Measurements from ENCODE around the gene MAGED1.

The MAGED1 gene

DNA sequence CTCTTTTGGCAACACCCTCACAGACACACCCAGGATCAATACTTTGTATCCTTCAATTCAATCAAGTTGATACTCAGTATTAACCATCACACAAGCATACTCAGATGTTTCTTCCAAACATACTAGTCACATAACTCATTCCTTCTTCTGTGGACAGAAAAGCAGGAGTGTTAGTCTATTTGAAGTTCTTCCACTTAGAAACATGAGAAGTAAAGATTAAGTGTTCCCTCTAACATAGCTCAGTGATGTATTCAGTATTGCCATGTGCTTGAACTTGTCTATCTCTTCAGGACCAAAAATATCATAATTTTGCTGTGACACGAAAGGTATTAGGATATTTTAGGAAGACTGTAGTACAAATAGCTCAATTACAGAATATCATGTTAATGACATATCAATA, 25.8 kb upstream of the MAGED1 start:
- Histone ChIP-seq H3K9ac (ENCODE audit: low read depth, low read length) (no peak overlapping the region), H3K36me3 (ENCODE audit: insufficient read depth, low read depth, low read length) (no peaks in the 10 kb centered on the region), H3K4me1 (ENCODE audit: insufficient read depth, low read length) (no peaks in the 10 kb centered on the region), H3K4me3 (ENCODE audit: low read length) (no peak overlapping the region), H3K27me3 (ENCODE audit: insufficient read depth, low read length) (no peaks in the 10 kb centered on the region), H3K27ac (ENCODE audit: low read length) (no peak overlapping the region), H3K9me3 (ENCODE audit: insufficient read depth, low read depth, low read length) (no peaks in the 10 kb centered on the region)

DNA sequence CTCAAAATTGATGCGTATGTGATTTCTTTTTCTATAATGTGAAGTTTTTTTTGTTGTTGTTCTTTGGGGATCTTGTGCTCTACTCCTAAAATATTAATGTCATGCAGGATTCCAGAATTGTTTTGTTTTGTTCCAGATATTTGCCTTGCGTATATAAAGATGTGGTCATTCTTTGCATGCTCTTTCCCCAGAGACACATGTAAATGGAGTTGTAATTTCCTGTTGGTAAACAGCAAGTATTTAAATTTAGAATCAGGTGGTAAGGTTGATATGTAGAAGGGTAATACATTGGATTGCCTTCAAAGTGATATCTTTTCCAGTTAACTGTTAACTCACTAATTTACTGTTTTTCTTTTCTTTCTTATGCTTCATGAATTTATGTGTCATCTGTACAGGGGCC, 23.1 kb upstream of the MAGED1 start:
- Histone ChIP-seq H3K4me3 (ENCODE audit: low read length) (no peak overlapping the region), H3K9me3 (ENCODE audit: insufficient read depth, low read depth, low read length) (no peaks in the 10 kb centered on the region), H3K9ac (ENCODE audit: low read depth, low read length) (no peak overlapping the region), H3K4me1 (ENCODE audit: insufficient read depth, low read length) (no peaks in the 10 kb centered on the region), H3K36me3 (ENCODE audit: insufficient read depth, low read depth, low read length) (no peaks in the 10 kb centered on the region), H3K27me3 (ENCODE audit: insufficient read depth, low read length) (no peaks in the 10 kb centered on the region), H3K27ac (ENCODE audit: low read length) (no peak overlapping the region)

DNA sequence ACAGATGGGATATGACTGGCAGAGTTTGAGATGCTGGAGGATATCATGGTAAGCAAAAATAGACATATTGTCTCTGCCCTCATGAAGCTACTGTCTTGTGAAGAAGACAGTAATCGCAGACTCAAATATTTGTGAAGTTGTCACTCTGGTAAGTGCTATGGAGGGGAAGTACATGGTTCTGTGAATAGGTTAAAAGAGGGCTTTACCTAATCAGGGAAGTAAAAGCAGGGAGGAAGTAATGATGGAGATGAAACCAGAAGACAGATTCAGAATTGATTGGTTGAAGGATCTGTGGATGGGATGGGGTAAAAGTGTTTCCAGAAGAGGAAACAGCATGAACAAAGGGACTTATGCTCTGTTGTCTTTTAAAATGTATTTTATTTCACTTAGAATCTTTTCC, 19.3 kb upstream of the MAGED1 start:
- Histone ChIP-seq H3K9ac (ENCODE audit: low read depth, low read length) (no peak overlapping the region), H3K36me3 (ENCODE audit: insufficient read depth, low read depth, low read length) (no peaks in the 10 kb centered on the region), H3K27ac (ENCODE audit: low read length) (no peak overlapping the region), H3K4me1 (ENCODE audit: insufficient read depth, low read length) (no peaks in the 10 kb centered on the region), H3K27me3 (ENCODE audit: insufficient read depth, low read length) (no peaks in the 10 kb centered on the region), H3K4me3 (ENCODE audit: low read length) (no peak overlapping the region), H3K9me3 (ENCODE audit: insufficient read depth, low read depth, low read length) (no peaks in the 10 kb centered on the region)

DNA sequence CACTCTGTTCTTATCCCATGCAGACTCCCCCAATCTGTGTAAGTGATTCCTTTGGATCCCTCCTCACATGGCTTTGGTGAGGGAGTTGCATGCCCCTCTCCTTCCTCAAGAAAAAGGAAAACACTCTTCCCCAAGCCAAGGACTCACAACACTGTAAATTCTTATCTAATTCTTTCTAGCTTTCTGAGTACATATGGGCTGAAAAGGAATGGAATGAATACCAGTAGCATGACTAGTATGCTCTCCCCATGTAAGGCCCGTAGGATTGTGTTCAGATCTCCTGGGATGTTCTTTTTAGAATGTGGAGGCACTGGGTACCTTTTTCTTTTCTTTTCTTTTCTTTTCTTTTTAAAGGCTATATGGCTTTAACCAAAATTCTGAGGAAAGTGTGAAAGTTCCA, 17.0 kb upstream of the MAGED1 start:
- H3K4me1 ChIP-seq (ENCODE audit: insufficient read depth, low read length), result no peaks in the 10 kb centered on the region
- H3K9ac ChIP-seq (ENCODE audit: low read depth, low read length), result no peak overlapping the region
- H3K4me3 ChIP-seq (ENCODE audit: low read length), result no peak overlapping the region
- no peaks in the 10 kb centered on the region for H3K36me3 ChIP-seq (ENCODE audit: insufficient read depth, low read depth, low read length)
- H3K9me3 ChIP-seq (ENCODE audit: insufficient read depth, low read depth, low read length), result no peaks in the 10 kb centered on the region
- H3K27me3 ChIP-seq (ENCODE audit: insufficient read depth, low read length), result no peaks in the 10 kb centered on the region
- H3K27ac ChIP-seq (ENCODE audit: low read length), result no peak overlapping the region

DNA sequence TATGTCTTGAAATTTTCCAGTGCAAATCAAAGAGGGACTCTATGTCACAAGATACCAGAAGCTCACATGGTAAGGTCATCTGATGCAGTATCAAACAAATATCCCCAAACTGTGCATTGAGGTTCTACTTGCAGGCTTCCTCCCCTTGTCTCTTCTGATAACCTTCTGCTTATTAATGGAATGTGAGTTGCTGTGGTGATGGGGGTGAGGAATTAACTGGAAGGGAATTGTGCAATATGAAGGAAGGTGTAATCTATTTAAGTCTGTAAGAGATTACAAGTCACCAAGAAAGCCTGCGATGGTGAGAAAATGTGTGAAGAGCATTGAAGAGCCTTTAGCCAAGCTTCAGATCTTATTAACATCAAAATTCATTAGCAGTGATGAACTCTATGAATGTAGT, 15.4 kb upstream of the MAGED1 start:
- Histone ChIP-seq H3K9ac (ENCODE audit: low read depth, low read length) (no peak overlapping the region), H3K4me3 (ENCODE audit: low read length) (no peak overlapping the region), H3K27ac (ENCODE audit: low read length) (no peak overlapping the region), H3K27me3 (ENCODE audit: insufficient read depth, low read length) (no peaks in the 10 kb centered on the region), H3K36me3 (ENCODE audit: insufficient read depth, low read depth, low read length) (no peaks in the 10 kb centered on the region), H3K4me1 (ENCODE audit: insufficient read depth, low read length) (no peaks in the 10 kb centered on the region), H3K9me3 (ENCODE audit: insufficient read depth, low read depth, low read length) (no peaks in the 10 kb centered on the region)

DNA sequence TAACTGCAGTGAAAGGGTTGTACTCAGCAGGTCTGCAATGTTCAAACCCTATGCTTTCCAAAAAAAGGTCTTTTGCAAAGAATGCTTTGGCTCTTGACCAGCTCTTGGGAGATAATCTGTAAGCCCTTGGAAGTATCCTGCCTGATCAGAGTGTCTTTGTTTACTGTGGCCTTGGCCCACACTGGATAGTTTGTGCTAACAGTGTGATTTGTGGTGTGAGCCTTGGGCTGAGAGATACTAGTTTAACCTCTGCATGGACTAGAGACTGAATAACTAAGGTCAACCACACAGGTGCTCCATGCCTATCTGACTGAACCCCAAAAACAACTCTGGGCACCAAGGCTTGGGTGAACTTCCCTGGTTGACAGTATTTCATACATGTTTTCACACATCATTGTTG, 3.6 kb upstream of the MAGED1 start:
- no peaks in the 10 kb centered on the region for H3K9me3 ChIP-seq (ENCODE audit: insufficient read depth, low read depth, low read length)
- no peak overlapping the region for H3K9ac ChIP-seq (ENCODE audit: low read depth, low read length)
- no peak overlapping the region for H3K4me3 ChIP-seq (ENCODE audit: low read length)
- H3K4me1 ChIP-seq (ENCODE audit: insufficient read depth, low read length), result no peaks in the 10 kb centered on the region; the same call in 1 of the 2 replicates
- no peaks in the 10 kb centered on the region for H3K36me3 ChIP-seq (ENCODE audit: insufficient read depth, low read depth, low read length)
- no peaks in the 10 kb centered on the region for H3K27me3 ChIP-seq (ENCODE audit: insufficient read depth, low read length)
- H3K27ac ChIP-seq (ENCODE audit: low read length), result no peak overlapping the region

DNA sequence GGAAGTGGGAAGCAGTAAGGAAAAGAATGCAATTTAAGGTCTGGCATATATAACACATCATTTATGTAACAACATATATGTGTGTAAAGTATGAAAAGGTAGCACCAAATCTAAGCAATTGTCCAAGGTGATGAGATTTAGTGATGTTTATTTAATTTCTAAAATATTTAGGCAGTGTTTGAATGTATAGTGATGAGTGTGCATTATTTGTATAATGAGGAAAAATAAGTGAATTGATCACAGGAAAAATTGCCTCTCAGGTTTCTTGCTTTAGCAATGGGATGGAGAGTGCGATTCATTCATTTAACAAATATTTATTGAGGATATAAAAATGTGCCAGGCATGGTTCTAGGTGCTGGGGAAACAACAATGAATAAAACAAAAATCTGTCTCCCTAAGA, 2.2 kb upstream of the MAGED1 start:
- H3K4me1 ChIP-seq (ENCODE audit: insufficient read depth, low read length), result no peaks in the 10 kb centered on the region; the same call in 1 of the 2 replicates
- no peaks in the 10 kb centered on the region for H3K27me3 ChIP-seq (ENCODE audit: insufficient read depth, low read length)
- no peak overlapping the region for H3K4me3 ChIP-seq (ENCODE audit: low read length)
- peaks cover 12% of the 10 kb centered on the region for H3K36me3 ChIP-seq (ENCODE audit: insufficient read depth, low read depth, low read length)
- no peaks in the 10 kb centered on the region for H3K9me3 ChIP-seq (ENCODE audit: insufficient read depth, low read depth, low read length)
- no peak overlapping the region for H3K9ac ChIP-seq (ENCODE audit: low read depth, low read length)
- H3K27ac ChIP-seq (ENCODE audit: low read length), result no peak overlapping the region

DNA sequence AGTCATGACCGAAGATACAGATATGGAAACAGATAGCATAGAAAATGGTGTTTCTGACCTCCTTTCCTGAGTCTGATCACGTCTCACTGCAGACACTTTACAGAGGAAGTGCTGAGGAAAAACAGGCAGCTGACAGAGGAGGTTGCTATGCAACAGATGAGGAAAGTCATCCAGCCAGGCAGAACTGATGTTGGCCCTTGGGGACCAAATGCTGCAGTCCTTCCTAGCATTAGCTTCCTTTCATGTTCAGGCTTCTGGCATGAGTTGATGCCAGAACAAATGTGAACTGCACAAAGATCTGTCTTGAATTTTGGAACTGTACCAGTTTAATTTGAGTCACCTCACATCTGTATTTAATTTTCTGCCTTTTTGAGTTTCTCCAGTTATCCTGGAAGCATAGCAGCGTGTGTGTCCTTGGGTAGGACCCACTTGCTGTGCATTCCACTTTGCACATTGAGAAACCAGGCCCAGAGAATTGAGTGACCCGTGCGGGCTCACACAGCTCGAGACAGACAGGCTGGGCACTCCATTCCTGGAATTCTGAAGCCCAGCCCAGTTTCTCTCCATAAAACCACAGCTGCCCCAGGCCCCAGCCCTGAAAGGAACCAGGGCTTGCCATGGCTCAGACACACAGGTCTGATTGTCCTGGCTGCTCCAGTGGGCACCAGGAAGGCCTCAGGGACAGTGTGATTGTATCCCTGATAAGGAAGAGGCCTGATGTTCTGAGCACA, 1.4 kb upstream of the MAGED1 start:
- no peaks in the 10 kb centered on the region; the same call in 1 of the 2 replicates for H3K4me1 ChIP-seq (ENCODE audit: insufficient read depth, low read length)
- no peaks in the 10 kb centered on the region for H3K27me3 ChIP-seq (ENCODE audit: insufficient read depth, low read length)
- no peak overlapping the region for H3K9ac ChIP-seq (ENCODE audit: low read depth, low read length)
- H3K36me3 ChIP-seq (ENCODE audit: insufficient read depth, low read depth, low read length), result peaks cover 20% of the 10 kb centered on the region
- H3K9me3 ChIP-seq (ENCODE audit: insufficient read depth, low read depth, low read length), result no peaks in the 10 kb centered on the region
- H3K27ac ChIP-seq (ENCODE audit: low read length), result no peak overlapping the region
- no peak overlapping the region for H3K4me3 ChIP-seq (ENCODE audit: low read length)

DNA sequence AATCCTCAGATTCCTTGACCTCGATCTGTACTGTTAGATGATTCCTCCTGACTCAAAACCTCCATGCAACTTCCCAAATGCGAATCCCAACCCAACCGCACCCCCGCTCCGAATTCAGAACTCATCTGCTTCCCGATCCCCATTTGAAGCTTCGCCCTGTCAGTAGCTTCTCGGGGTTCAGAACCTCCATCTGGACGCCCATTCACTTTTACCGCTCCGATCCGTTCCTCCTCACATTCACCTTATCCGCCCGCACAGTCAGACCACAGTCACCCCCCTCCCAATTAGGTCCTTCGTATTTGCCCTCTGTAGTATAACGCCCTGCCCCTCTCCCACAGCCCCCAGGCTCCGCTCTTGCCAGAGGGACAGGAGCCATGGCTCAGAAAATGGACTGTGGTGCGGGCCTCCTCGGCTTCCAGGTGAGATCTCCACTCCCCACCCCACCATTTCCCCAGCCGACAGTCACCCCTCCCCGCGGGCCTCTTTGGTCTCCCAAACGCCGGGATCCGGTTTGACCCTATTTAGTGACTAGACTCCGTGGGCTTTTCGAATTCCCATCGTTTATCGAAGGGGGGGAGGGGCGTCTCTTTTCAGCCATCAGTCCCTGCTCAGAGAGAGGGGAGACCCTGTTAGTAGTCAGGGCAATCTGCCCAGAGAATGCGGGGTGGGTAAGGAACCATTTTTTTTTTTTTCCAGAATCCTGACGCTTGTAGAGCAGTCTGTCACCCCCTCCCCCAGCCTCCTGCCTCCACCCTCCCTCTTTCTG, 691 bp downstream of the MAGED1 start:
- Histone ChIP-seq H3K4me1 (ENCODE audit: insufficient read depth, low read length) (no peaks in the 10 kb centered on the region; the same call in 1 of the 2 replicates), H3K9ac (ENCODE audit: low read depth, low read length) (peak overlapping the region; percentile 94)

DNA sequence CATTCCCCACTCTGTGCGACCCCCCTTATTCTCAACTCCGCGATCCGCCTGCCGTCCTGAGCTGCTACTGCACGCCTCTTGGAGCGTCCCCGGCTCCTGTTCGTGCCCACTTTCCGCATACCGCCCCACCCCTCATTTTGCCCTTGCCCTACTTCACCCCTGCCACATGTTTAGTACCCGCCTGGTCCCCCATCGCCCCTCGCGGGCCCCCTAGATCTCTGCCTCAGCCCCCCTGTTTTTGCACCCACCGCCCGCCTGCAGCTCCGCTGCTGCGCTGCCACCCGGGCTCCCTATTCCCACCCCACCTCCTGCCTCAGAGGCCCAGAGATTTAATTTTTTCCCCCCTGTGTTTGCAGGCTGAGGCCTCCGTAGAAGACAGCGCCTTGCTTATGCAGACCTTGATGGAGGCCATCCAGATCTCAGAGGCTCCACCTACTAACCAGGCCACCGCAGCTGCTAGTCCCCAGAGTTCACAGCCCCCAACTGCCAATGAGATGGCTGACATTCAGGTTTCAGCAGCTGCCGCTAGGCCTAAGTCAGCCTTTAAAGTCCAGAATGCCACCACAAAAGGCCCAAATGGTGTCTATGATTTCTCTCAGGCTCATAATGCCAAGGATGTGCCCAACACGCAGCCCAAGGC, 1.4 kb downstream of the MAGED1 start:
- Histone ChIP-seq H3K4me1 (ENCODE audit: insufficient read depth, low read length) (no peaks in the 10 kb centered on the region; the same call in 1 of the 2 replicates), H3K9me3 (ENCODE audit: insufficient read depth, low read depth, low read length) (no peaks in the 10 kb centered on the region), H3K4me3 (ENCODE audit: low read length) (peak overlapping the region; percentile 91), H3K36me3 (ENCODE audit: insufficient read depth, low read depth, low read length) (peaks cover 46% of the 10 kb centered on the region), H3K27ac (ENCODE audit: low read length) (no peak overlapping the region), H3K9ac (ENCODE audit: low read depth, low read length) (peak overlapping the region; percentile 94), H3K27me3 (ENCODE audit: insufficient read depth, low read length) (no peaks in the 10 kb centered on the region)

More for the DNA sequence above, 691 bp downstream of the MAGED1 start:
- Histone ChIP-seq H3K36me3 (ENCODE audit: insufficient read depth, low read depth, low read length) (peaks cover 39% of the 10 kb centered on the region), H3K27ac (ENCODE audit: low read length) (no peak overlapping the region), H3K4me3 (ENCODE audit: low read length) (peak overlapping the region; percentile 91), H3K27me3 (ENCODE audit: insufficient read depth, low read length) (no peaks in the 10 kb centered on the region), H3K9me3 (ENCODE audit: insufficient read depth, low read depth, low read length) (no peaks in the 10 kb centered on the region)

DNA sequence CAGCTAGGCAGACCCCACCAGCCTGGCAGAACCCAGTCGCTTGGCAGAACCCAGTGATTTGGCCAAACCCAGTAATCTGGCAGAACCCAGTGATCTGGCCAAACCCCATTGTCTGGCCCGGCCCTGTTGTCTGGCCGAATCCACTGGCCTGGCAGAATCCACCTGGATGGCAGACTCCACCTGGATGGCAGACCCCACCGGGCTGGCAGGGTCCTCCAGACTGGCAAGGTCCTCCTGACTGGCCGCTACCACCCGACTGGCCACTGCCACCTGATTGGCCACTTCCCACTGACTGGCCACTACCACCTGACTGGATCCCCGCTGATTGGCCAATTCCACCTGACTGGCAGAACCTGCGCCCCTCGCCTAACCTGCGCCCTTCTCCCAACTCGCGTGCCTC, 3.2 kb downstream of the MAGED1 start:
- no peak overlapping the region for H3K27ac ChIP-seq (ENCODE audit: low read length)
- H3K9ac ChIP-seq (ENCODE audit: low read depth, low read length), result no peak overlapping the region
- H3K4me3 ChIP-seq (ENCODE audit: low read length), result no peak overlapping the region
- no peaks in the 10 kb centered on the region; the same call in 1 of the 2 replicates for H3K4me1 ChIP-seq (ENCODE audit: insufficient read depth, low read length)
- no peaks in the 10 kb centered on the region for H3K27me3 ChIP-seq (ENCODE audit: insufficient read depth, low read length)
- H3K36me3 ChIP-seq (ENCODE audit: insufficient read depth, low read depth, low read length), result peaks cover 60% of the 10 kb centered on the region
- no peaks in the 10 kb centered on the region for H3K9me3 ChIP-seq (ENCODE audit: insufficient read depth, low read depth, low read length)
